ENCODE results near the gene TEF. TPM values are rescaled to one million over a fixed set of nuclear protein-coding genes. Genes with fewer than 3 reads are reported as not detected.

TEF gene
- total RNA-seq, 4 donors from 2014 or later: 15.9 to 41.1 (median 22.9) TPM

DNA sequence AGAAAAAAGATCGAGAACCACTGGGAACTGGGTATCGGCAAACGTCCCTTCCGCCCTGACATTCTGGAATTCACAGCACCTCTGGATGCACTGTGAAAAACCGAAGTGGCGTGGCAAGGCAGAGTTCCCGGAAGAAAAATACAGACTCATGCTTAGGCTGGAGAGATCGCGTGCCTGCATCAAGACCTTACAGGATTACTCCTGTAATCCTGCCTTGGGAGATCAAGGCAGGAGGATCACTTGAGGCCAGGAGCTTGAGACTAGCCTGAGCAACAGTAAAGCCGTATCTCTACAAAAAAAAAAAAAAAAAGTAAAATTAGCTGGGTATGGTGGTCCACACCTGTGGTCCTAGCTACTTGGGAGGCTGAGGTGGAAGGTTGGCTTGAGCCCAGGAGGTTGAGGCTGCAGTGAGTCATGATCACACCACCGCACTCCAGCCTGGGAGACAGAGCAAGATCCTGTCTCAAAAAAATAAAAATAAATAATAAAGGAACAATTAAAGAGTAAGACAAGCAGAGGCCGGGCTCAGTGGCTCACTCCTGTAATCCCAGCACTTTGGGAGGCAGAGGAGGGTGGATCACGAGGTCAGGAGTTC, 19.9 kb upstream of the TEF start:
- intact Hi-C loops (cut with DNase I): no loop called here
- Histone ChIP-seq H3K27me3 (no peaks in the 10 kb centered on the region), H3K4me3 (replicated peaks in 1 of 3) (no peak overlapping the region), H3K27ac (no peak overlapping the region), H3K36me3 (peaks cover 15 to 22% of the 10 kb centered on the region in 2 donors), H3K4me1 (peaks cover 19 to 24% of the 10 kb centered on the region in 2 donors), H3K9me3 (no peaks in the 10 kb centered on the region)
- 97% methylated on average over 13 of the region's 13 CpGs for WGBS, 2 donors
- TF ChIP-seq, protein P1, sequence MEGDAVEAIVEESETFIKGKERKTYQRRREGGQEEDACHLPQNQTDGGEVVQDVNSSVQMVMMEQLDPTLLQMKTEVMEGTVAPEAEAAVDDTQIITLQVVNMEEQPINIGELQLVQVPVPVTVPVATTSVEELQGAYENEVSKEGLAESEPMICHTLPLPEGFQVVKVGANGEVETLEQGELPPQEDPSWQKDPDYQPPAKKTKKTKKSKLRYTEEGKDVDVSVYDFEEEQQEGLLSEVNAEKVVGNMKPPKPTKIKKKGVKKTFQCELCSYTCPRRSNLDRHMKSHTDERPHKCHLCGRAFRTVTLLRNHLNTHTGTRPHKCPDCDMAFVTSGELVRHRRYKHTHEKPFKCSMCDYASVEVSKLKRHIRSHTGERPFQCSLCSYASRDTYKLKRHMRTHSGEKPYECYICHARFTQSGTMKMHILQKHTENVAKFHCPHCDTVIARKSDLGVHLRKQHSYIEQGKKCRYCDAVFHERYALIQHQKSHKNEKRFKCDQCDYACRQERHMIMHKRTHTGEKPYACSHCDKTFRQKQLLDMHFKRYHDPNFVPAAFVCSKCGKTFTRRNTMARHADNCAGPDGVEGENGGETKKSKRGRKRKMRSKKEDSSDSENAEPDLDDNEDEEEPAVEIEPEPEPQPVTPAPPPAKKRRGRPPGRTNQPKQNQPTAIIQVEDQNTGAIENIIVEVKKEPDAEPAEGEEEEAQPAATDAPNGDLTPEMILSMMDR (IDR thresholded peaks at IDR 0.05): no peak
- no peak for TF ChIP-seq POLR2A (IDR thresholded peaks at IDR 0.05)
- no peak for DNase-seq

DNA sequence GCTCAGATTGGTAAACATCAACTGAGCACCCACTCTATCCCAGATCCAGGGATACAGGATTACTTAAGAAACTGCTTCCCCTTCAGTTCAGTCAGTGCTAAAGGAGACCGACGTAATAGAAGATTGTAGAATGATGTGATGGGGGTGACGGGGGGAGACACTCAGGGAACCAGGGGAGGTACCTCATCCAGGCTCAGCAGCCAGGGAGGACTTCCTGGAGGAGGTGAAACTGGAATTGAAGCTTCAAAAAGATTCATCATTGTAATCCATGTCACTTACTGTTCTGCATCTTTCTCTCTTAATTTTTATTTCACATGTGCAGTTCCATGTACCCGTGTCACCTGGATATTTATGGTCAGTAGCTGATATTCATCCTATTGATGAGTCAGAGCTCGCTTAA, 19.1 kb upstream of the TEF start:
- TF ChIP-seq, protein P1 (IDR thresholded peaks at IDR 0.05): no peak
- no peak for TF ChIP-seq POLR2A (IDR thresholded peaks at IDR 0.05)
- intact Hi-C loops (cut with DNase I): no loop called here
- 92% methylated on average over 5 of the region's 5 CpGs for WGBS, 2 donors
- DNase-seq: no peak
- H3K4me3 ChIP-seq (replicated peaks in 1 of 3): no peak overlapping the region
- H3K4me1 ChIP-seq: peaks cover 24 to 32% of the 10 kb centered on the region in 2 donors
- no peaks in the 10 kb centered on the region for H3K27me3 ChIP-seq
- no peaks in the 10 kb centered on the region for H3K9me3 ChIP-seq
- peaks cover 7 to 14% of the 10 kb centered on the region in 2 donors for H3K36me3 ChIP-seq
- H3K27ac ChIP-seq: no peak overlapping the region

DNA sequence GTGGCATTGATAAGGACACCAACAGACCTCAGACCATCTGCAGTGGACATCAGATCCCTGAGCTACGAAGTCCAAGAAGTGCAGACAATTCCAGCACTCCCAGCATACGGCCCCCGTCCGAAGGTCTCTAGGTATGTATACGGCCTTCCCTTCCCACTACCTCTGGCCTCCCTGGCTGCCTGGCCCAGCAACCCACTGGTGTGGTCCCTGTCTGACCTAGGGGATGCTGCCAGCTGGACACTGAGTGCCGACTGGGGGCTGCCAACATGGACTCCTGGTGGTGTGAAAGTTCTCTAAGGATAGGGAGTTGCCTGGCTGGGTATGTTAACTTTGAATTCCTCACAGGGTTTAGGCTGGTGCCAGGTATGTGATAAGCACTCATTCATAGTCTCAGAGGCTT, 17.5 kb upstream of the TEF start:
- Histone ChIP-seq H3K27me3 (no peaks in the 10 kb centered on the region), H3K9me3 (no peaks in the 10 kb centered on the region), H3K36me3 (no peaks in the 10 kb centered on the region), H3K4me1 (peaks cover 31 to 46% of the 10 kb centered on the region in 2 donors), H3K27ac (no peak overlapping the region), H3K4me3 (replicated peaks in 1 of 3) (no peak overlapping the region)
- intact Hi-C loops (cut with DNase I): no loop called here
- no peak for DNase-seq
- 82 to 89% methylated on average over 6 of the region's 6 CpGs for WGBS, 2 donors
- TF ChIP-seq POLR2A (IDR thresholded peaks at IDR 0.05): no peak
- TF ChIP-seq, protein P1 (IDR thresholded peaks at IDR 0.05): no peak

DNA sequence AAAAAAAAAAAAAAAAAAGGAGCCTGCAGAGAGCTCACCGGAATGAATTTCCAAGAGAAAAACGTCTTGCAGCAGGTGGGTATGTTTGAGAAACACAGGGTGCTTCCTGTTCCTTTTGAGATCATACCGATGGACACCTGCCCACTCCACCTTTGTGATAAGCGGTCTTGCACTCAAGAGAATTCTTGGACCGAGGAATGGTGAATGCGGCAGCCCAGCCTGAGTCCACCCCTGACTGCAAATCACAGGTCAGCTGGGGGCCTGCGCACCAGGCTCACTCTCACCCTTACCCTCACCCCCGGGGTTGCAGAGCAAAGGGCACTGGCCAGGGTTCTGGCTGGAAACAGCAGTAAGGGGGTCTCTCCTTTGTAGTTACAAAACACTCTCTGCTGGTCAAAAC, 16.8 kb upstream of the TEF start:
- no peak overlapping the region for H3K4me3 ChIP-seq (replicated peaks in 1 of 3)
- H3K9me3 ChIP-seq: no peaks in the 10 kb centered on the region
- H3K27ac ChIP-seq: peak overlapping the region in 1 of 3 donors; percentile 30
- no peaks in the 10 kb centered on the region for H3K27me3 ChIP-seq
- DNase-seq: peak; percentile 60 to 67
- H3K36me3 ChIP-seq: no peaks in the 10 kb centered on the region
- WGBS, 2 donors: 16 to 18% methylated on average over 8 of the region's 8 CpGs
- peaks cover 32 to 47% of the 10 kb centered on the region in 2 donors for H3K4me1 ChIP-seq
- intact Hi-C loops (cut with DNase I): no loop called here
- TF ChIP-seq POLR2A (IDR thresholded peaks at IDR 0.05): no peak
- TF ChIP-seq, protein P1 (IDR thresholded peaks at IDR 0.05): no peak

DNA sequence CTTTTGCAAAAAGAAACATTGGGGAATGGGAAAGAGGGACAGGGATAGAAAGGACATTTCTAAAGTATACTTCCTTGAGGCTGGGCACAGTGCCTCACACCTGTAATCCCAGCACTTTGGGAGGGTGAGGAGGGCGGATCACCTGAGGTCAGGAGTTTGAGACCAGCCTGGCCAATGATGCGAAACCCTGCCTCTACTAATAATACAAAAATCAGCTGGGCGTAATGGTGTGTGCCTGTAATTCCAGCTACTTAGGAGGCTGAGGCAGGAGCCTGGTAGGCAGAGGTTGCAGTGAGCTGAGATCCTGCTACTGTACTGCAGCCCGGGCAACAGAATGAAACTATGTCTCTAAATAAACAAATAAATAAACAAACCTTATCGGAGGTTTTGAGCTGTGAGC, 16.3 kb upstream of the TEF start:
- H3K27me3 ChIP-seq: no peaks in the 10 kb centered on the region
- no peaks in the 10 kb centered on the region for H3K36me3 ChIP-seq
- peak overlapping the region in 2 of 3 donors; percentile 38 to 83 for H3K27ac ChIP-seq
- no peak overlapping the region for H3K4me3 ChIP-seq (replicated peaks in 1 of 3)
- no peaks in the 10 kb centered on the region for H3K9me3 ChIP-seq
- intact Hi-C loops (cut with DNase I): no loop called here
- TF ChIP-seq, protein P1 (IDR thresholded peaks at IDR 0.05): no peak
- no peak for TF ChIP-seq POLR2A (IDR thresholded peaks at IDR 0.05)
- peak; percentile 42 to 60 for DNase-seq
- peaks cover 32 to 42% of the 10 kb centered on the region in 2 donors for H3K4me1 ChIP-seq
- WGBS, 2 donors: 28 to 41% methylated on average over 5 of the region's 5 CpGs

All from thyroid gland (tissue), 4 donors.